ENCODE measurements around the gene CNOT8. TPM values are rescaled to one million over a fixed set of nuclear protein-coding genes. Genes with fewer than 3 reads are reported as not detected.

The CNOT8 gene
- polyA plus RNA-seq, 1 donor: 85.9 TPM

GRCh38 chr5:154916874-154917273 lies 58.4 kb downstream of the CNOT8 start:
- DNase-seq: no peak

GRCh38 chr5:154917757-154918156 lies 59.3 kb downstream of the CNOT8 start:
- no peak for DNase-seq

GRCh38 chr5:154923441-154924430 lies 65.3 kb downstream of the CNOT8 start:
- no peak for DNase-seq

Other genes starting within 250 kb of the CNOT8 start
- gene LARP1, start 103.2 kb upstream of the CNOT8 start, polyA plus RNA-seq (ENCODE audit: insufficient read length): 172 TPM
- 42.6 TPM for gene FAXDC2, start 8.0 kb upstream of the CNOT8 start, polyA plus RNA-seq (ENCODE audit: insufficient read length)
- 22.5 TPM for gene GEMIN5, start 79.6 kb downstream of the CNOT8 start, polyA plus RNA-seq (ENCODE audit: insufficient read length)
- 52.2 TPM for gene MRPL22, start 82.4 kb downstream of the CNOT8 start, polyA plus RNA-seq (ENCODE audit: insufficient read length)
- 0.28 TPM for gene KIF4B, start 155.1 kb downstream of the CNOT8 start, polyA plus RNA-seq (ENCODE audit: insufficient read length)